LNCaP clone FGC (cell line): ENCODE measurements around the gene UBASH3A.

Experiments
- DNase-seq: peaks from one replicate; pipeline ENCODE4 v3.0.0-alpha.2; 2011; ENCODE audit warnings: low read depth
- H3K4me3 ChIP-seq: 2 replicates; pipeline ENCODE4 v1.5.1; 2011; ENCODE audit warnings: mild to moderate bottlenecking, low read depth, low read length, control low read depth
- CTCF ChIP-seq: IDR thresholded peaks from 2 replicates; pipeline ENCODE4 v1.5.1; 2012; ENCODE audit warnings: mild to moderate bottlenecking; ENCODE audit not compliant: control insufficient read depth, insufficient read depth; ENCODE audit errors: extremely low read depth

The UBASH3A gene

GRCh38 chr21:42438316-42439205, 34.9 kb downstream of the UBASH3A start:
- DNase-seq = no peak
- TF ChIP-seq CTCF = no peak
- H3K4me3 ChIP-seq = no peak overlapping the region

GRCh38 chr21:42439284-42440186, 35.8 kb downstream of the UBASH3A start:
- DNase-seq = no peak
- TF ChIP-seq CTCF = no peak
- no peak overlapping the region for H3K4me3 ChIP-seq

GRCh38 chr21:42440187-42440792, 36.6 kb downstream of the UBASH3A start:
- H3K4me3 ChIP-seq = no peak overlapping the region
- DNase-seq = no peak
- no peak for TF ChIP-seq CTCF

GRCh38 chr21:42441963-42442362, 38.3 kb downstream of the UBASH3A start:
- no peak for TF ChIP-seq CTCF
- H3K4me3 ChIP-seq = no peak overlapping the region
- DNase-seq = no peak

- no peak overlapping the region for H3K4me3 ChIP-seq
- TF ChIP-seq CTCF = no peak
- DNase-seq = no peak
Observed at GRCh38 chr21:42443181-42443785, 39.6 kb downstream of the UBASH3A start.

- DNase-seq = no peak
- no peak for TF ChIP-seq CTCF
Observed at GRCh38 chr21:42443876-42444744, 40.4 kb downstream of the UBASH3A start.

More at GRCh38 chr21:42443876-42444744, 40.4 kb downstream of the UBASH3A start:
- H3K4me3 ChIP-seq = no peak overlapping the region
